K562 (cell line): Measurements from ENCODE around the gene PITPNC1. TPM values are rescaled to one million over a fixed set of nuclear protein-coding genes. Genes with fewer than 3 reads are reported as not detected.
A peak's percentile ranks its signal among the peaks of the same experiment; 100 is the strongest.

ENCODE experiments used
- ATAC-seq: fragments of 200-7000 bp; cut with Tn5 transposase; 3 replicates; pipeline ENCODE4 v1.9.1; 2020; ENCODE audit warnings: moderate library complexity
- BruUV-seq: library from RNA; stranded (reverse); fragments of 400-500 nt; replicated peaks from 2 replicates; lab custom pipeline; 2021; lab: Mats Ljungman, UMichigan
- CTCF ChIA-PET: fragments of 300-600 bp; formaldehyde crosslinking; extraction: SDS; loops from one replicate; lab custom pipeline; 2021; ENCODE audit warnings: low intra/inter-chr PET ratio; lab: Yijun Ruan, JAX
- POLR2A ChIA-PET: fragments of 300-600, 350-650 bp; sonication (Branson Sonifier 250); formaldehyde crosslinking; extraction: SDS; loops from one replicate; lab custom pipeline; 2021; ENCODE audit warnings: antibody characterized with exemption, inconsistent platforms; lab: Yijun Ruan, JAX
- DNase-seq, 4 experiments: peaks; one replicate each; pipeline versions ENCODE4 v3.0.0 to v3.0.0-alpha.2; 2011 to 2018; ENCODE audit warnings: low spot score in 3 of 4, mixed read lengths in 3 of 4; ENCODE audit errors: extremely low read depth in 1 of 4
- FAIRE-seq: peaks from 2 replicates; lab custom pipeline; 2011; peaks lifted over from hg19 to GRCh38; lab: Jason Lieb, UNC
- H2AFZ ChIP-seq: 2 replicates; pipeline ENCODE4 v1.6.0; 2011; ENCODE audit warnings: low read depth, low read length, control low read depth, inconsistent platforms
- H3K27ac ChIP-seq: fragments of 200-600 bp; 3 replicates; pipeline ENCODE4 v1.8.0; 2011; ENCODE audit warnings: low read depth, mild to moderate bottlenecking, control low read depth, inconsistent platforms, low read length, moderate library complexity, mixed read lengths; ENCODE audit errors: extremely low read depth
- H3K27me3 ChIP-seq, 2 experiments: fragments of 300-600 bp in 1 of 2; 2 replicates in 1 of 2; 3 replicates in 1 of 2; pipeline versions ENCODE4 v1.6.0 to v1.8.0; 2011; ENCODE audit warnings: inconsistent platforms in 2 of 2, low read length in 2 of 2, mild to moderate bottlenecking in 1 of 2, mixed read lengths in 1 of 2, moderate library complexity in 1 of 2; ENCODE audit not compliant: control insufficient read depth in 2 of 2, insufficient read depth in 2 of 2
- H3K36me3 ChIP-seq: fragments of 300-600 bp; 3 replicates; pipeline ENCODE4 v1.8.0; 2011; ENCODE audit warnings: mild to moderate bottlenecking, low read length, inconsistent platforms; ENCODE audit not compliant: control insufficient read depth, insufficient read depth
- H3K4me1 ChIP-seq, 2 experiments: fragments of 200-600 bp in 1 of 2; replicated peaks in 1 of 2; 2 replicates in 1 of 2; 3 replicates in 1 of 2; pipeline versions ENCODE4 v1.5.1 to v1.8.0; 2011; ENCODE audit warnings: inconsistent platforms in 2 of 2, low read length in 2 of 2, mild to moderate bottlenecking in 1 of 2, mixed read lengths in 1 of 2, moderate library complexity in 1 of 2; ENCODE audit not compliant: control insufficient read depth in 2 of 2, insufficient read depth in 2 of 2
- H3K4me2 ChIP-seq: 2 replicates; pipeline ENCODE4 v1.6.1; 2011; ENCODE audit warnings: low read length, control low read depth, inconsistent platforms, mixed read lengths; ENCODE audit not compliant: insufficient read depth
- H3K4me3 ChIP-seq: fragments of 200-600 bp; sonication (generic), shearing (Covaris generic); 2 replicates; pipeline ENCODE4 v1.5.1; 2016; ENCODE audit warnings: control low read depth, inconsistent platforms
- H3K79me2 ChIP-seq: fragments of 200-600 bp; 3 replicates; pipeline ENCODE4 v1.8.0; 2011; ENCODE audit warnings: low read length, inconsistent platforms; ENCODE audit not compliant: control insufficient read depth, insufficient read depth
- H3K9ac ChIP-seq, 2 experiments: 2 replicates each; pipeline versions ENCODE4 v1.6.0 to v1.6.1; 2011; ENCODE audit warnings: low read depth in 2 of 2, low read length in 2 of 2, control low read depth in 1 of 2, inconsistent platforms in 1 of 2, mild to moderate bottlenecking in 1 of 2, mixed read lengths in 1 of 2; ENCODE audit not compliant: insufficient read depth in 1 of 2
- H3K9me1 ChIP-seq: one replicate; pipeline ENCODE4 v1.6.0; 2011; ENCODE audit warnings: inconsistent platforms, mild to moderate bottlenecking, low read length, moderate library complexity; ENCODE audit not compliant: control insufficient read depth, insufficient read depth
- H3K9me3 ChIP-seq: replicated peaks from 2 replicates; pipeline ENCODE4 v1.5.1; 2011; ENCODE audit warnings: low read depth, low read length, inconsistent platforms; ENCODE audit not compliant: control insufficient read depth, insufficient read depth
- H4K20me1 ChIP-seq: replicated peaks from 2 replicates; pipeline ENCODE4 v1.6.1; 2011; ENCODE audit warnings: low read length, inconsistent platforms, mixed read lengths; ENCODE audit not compliant: control insufficient read depth, insufficient read depth
- COPS2 ChIP-seq: fragments of 450-650 bp; conservative IDR thresholded peaks from 2 replicates; pipeline ENCODE4 v1.6.1; 2016; ENCODE audit warnings: mild to moderate bottlenecking, moderate library complexity
- HCFC1 ChIP-seq: IDR thresholded peaks from 2 replicates; pipeline ENCODE4 v1.6.1; 2012; ENCODE audit warnings: low read depth, low read length, improper control_type of control experiment
- RFX5 ChIP-seq: IDR thresholded peaks from 2 replicates; pipeline ENCODE4 v1.6.1; 2011; ENCODE audit warnings: low read depth, mild to moderate bottlenecking, improper control_type of control experiment, low read length
- ZFPM2 ChIP-seq: fragments of 250-450 bp; sonication (Bioruptor Pico); IDR thresholded peaks from 2 replicates; pipeline ENCODE4 v1.5.1; 2022; ENCODE audit warnings: mild to moderate bottlenecking
- ZNF146 ChIP-seq: IDR thresholded peaks from one replicate; pipeline ENCODE4 v1.6.1; 2018; ENCODE audit warnings: missing compliant biosample characterization; ENCODE audit not compliant: unreplicated experiment
- ZNF316 ChIP-seq: fragments of 450-650 bp; IDR thresholded peaks from 2 replicates; pipeline ENCODE4 v1.6.1; 2016
- WGBS: fragments of 100-300 bp; shearing (Covaris generic); methylation state at CpG from one replicate; pipeline ENCODE4 v1.1.6; 2016; ENCODE audit warnings: low coverage, mixed read lengths; ENCODE audit not compliant: insufficient coverage; ENCODE audit errors: missing lambda C conversion rate; 5-methylcytosine and 5-hydroxymethylcytosine counted together
- in situ Hi-C: fragments of 300-500 bp; cut with MboI; formaldehyde crosslinking; loops from 4 replicates; pipeline ENCODE4 v1.15.0; 2018; ENCODE audit warnings: inconsistent platforms, mixed read lengths
- intact Hi-C: fragments of 100-400 bp; cut with micrococcal nuclease; formaldehyde crosslinking; loops from 2 replicates; pipeline ENCODE4 v1.14.2; 2022
- polyA plus RNA-seq, 8 experiments: library from polyadenylated mRNA; depleted of rRNA in 4 of 8; stranded (reverse) in 5 of 8; unstranded in 3 of 8; fragments of >200 nt; fragmentation: Nextera tagmentation in 2 of 8; fragmentation: Illumina TruSeq in 1 of 8; extraction: Ambion mirVana in 2 of 8; extraction: Trizol in 1 of 8; gene quantifications; 2 replicates each; pipeline versions ENCODE4 v1.2.1 to v1.2.3, GENCODE V29; 2011 to 2014; ENCODE audit warnings: inconsistent platforms in 1 of 8, missing spikeins in 1 of 8
- total RNA-seq, 7 experiments: library from RNA; depleted of rRNA in 6 of 7; stranded (reverse); fragments of >200 nt in 6 of 7; fragmentation: Illumina TruSeq in 2 of 7; extraction: Trizol in 2 of 7; gene quantifications; 2 replicates each; pipeline versions ENCODE4 v1.2.1 to v1.2.3, GENCODE V29; 2011 to 2021; ENCODE audit warnings: low replicate concordance in 1 of 7
- TF ChIP-seq, protein P1 (sequence below): fragments of 250-450 bp; sonication (Bioruptor Pico); IDR thresholded peaks from 2 replicates; pipeline ENCODE4 v1.5.0; 2022; ENCODE audit warnings: mild to moderate bottlenecking
- TF ChIP-seq, protein P2 (sequence below): sonication (generic); formaldehyde crosslinking; IDR thresholded peaks from 2 replicates; pipeline ENCODE4 v1.8.0; 2022; ENCODE audit warnings: mild to moderate bottlenecking, missing genetic modification reagents

Gene PITPNC1
- total and polyA plus RNA-seq, 9 of the 15 experiments (the other 6 are each of a cell fraction or from before 2014, with no cell fraction given), result 0.11 to 1.1 (median 0.65) TPM

DNA sequence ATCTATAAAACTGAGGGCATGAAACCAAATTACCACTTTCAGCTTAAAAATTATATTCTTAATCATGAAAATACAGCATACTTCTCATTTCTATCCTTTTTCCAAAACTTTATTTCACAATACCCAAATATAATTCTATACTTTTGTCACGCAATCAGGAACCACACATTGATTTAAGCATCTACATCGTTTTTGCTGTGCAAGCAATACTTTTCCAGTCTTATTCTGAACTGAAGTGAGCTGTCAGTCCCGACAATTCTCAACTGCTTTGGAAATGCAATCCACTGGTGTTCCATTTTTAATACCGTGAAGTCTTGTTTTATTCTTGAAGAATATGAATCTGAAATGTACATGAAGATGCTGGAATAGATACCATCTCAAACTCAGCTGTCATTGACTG is 280.5 kb downstream of the PITPNC1 start:
- no peak for FAIRE-seq
- DNase-seq, result no peak
- Histone ChIP-seq H4K20me1 (no peaks in the 10 kb centered on the region; the same call in 1 of the 2 replicates), H3K27me3 (peaks cover 14 to 36% of the 10 kb centered on the region in 2 experiments; a peak in 3 of 5 replicates), H2AFZ (no peak overlapping the region), H3K9me1 (no peaks in the 10 kb centered on the region), H3K79me2 (no peaks in the 10 kb centered on the region), H3K9me3 (peaks cover 2% of the 10 kb centered on the region; the same call in 1 of the 2 replicates), H3K4me1 (no peaks in the 10 kb centered on the region), H3K27ac (no peak overlapping the region)
- CTCF ChIA-PET, result no interaction called here
- ATAC-seq, result no peak
- intact Hi-C loops, result no loop called here
- TF ChIP-seq, protein P1, sequence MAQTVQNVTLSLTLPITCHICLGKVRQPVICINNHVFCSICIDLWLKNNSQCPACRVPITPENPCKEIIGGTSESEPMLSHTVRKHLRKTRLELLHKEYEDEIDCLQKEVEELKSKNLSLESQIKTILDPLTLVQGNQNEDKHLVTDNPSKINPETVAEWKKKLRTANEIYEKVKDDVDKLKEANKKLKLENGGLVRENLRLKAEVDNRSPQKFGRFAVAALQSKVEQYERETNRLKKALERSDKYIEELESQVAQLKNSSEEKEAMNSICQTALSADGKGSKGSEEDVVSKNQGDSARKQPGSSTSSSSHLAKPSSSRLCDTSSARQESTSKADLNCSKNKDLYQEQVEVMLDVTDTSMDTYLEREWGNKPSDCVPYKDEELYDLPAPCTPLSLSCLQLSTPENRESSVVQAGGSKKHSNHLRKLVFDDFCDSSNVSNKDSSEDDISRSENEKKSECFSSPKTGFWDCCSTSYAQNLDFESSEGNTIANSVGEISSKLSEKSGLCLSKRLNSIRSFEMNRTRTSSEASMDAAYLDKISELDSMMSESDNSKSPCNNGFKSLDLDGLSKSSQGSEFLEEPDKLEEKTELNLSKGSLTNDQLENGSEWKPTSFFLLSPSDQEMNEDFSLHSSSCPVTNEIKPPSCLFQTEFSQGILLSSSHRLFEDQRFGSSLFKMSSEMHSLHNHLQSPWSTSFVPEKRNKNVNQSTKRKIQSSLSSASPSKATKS, result no peak
- TF ChIP-seq ZNF316, result peak; percentile 10; the same call in 1 of the 2 replicates
- TF ChIP-seq, protein P2, sequence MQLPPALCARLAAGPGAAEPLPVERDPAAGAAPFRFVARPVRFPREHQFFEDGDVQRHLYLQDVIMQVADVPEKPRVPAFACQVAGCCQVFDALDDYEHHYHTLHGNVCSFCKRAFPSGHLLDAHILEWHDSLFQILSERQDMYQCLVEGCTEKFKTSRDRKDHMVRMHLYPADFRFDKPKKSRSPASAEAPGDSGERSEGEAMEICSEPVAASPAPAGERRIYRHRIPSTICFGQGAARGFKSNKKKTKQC (CRISPR knock-in tag), result no peak
- TF ChIP-seq HCFC1, result no peak
- TF ChIP-seq COPS2, result no peak
- no peak for TF ChIP-seq ZNF146 (CRISPR knock-in tag)
- TF ChIP-seq ZFPM2 (CRISPR knock-in tag), result no peak
- no peak for TF ChIP-seq RFX5
- TF ChIP-seq, all 486 proteins: peak for 1
- Histone ChIP-seq H3K4me3 (no peak overlapping the region), H3K9ac (no peak overlapping the region), H3K36me3 (no peaks in the 10 kb centered on the region), H3K4me2 (no peak overlapping the region)
- POLR2A ChIA-PET, result no interaction called here
- BruUV-seq, result no TSS peak
- WGBS, result 0% methylated on average over 4 of the region's 4 CpGs
- in situ Hi-C loops, result no loop called here
